ENCODE data around the gene NR2F2. TPM values are rescaled to one million over a fixed set of nuclear protein-coding genes. Genes with fewer than 3 reads are reported as not detected.

Gene NR2F2
- total and polyA plus RNA-seq, 7 donors = 12.6 to 47.9 (median 24.0) TPM

GRCh38 chr15:96307856-96308394, 22.6 kb upstream of the NR2F2 start:
- Histone ChIP-seq H3K9me3 (no peaks in the 10 kb centered on the region), H3K4me3 (no peak overlapping the region), H3K27ac (no peak overlapping the region), H3K27me3 (no peaks in the 10 kb centered on the region), H3K36me3 (no peaks in the 10 kb centered on the region), H3K4me1 (peaks cover 0 to 11% (median 3%) of the 10 kb centered on the region in 4 donors)
- DNase-seq = no peak
- intact Hi-C loops (cut with DNase I) = no loop called here
- TF ChIP-seq POLR2A (IDR thresholded peaks at IDR 0.05) = no peak
- TF ChIP-seq EP300 (IDR thresholded peaks at IDR 0.05) = no peak
- no peak for TF ChIP-seq POLR2AphosphoS5 (IDR thresholded peaks at IDR 0.05)
- TF ChIP-seq CTCF (IDR thresholded peaks at IDR 0.05) = no peak
- WGBS, 2 donors = 79 to 86% methylated on average over 5 of the region's 5 CpGs

GRCh38 chr15:96309143-96309660, 21.3 kb upstream of the NR2F2 start:
- Histone ChIP-seq H3K4me3 (no peak overlapping the region), H3K27me3 (no peaks in the 10 kb centered on the region), H3K27ac (no peak overlapping the region), H3K9me3 (no peaks in the 10 kb centered on the region), H3K36me3 (no peaks in the 10 kb centered on the region), H3K4me1 (peaks cover 0 to 11% (median 3%) of the 10 kb centered on the region in 4 donors)
- no peak for DNase-seq
- intact Hi-C loops (cut with DNase I) = no loop called here
- TF ChIP-seq POLR2AphosphoS5 (IDR thresholded peaks at IDR 0.05) (no peak), CTCF (IDR thresholded peaks at IDR 0.05) (no peak), POLR2A (IDR thresholded peaks at IDR 0.05) (no peak), EP300 (IDR thresholded peaks at IDR 0.05) (no peak)
- WGBS, 2 donors = 54 to 71% methylated on average over 5 of the region's 5 CpGs

- TF ChIP-seq POLR2A (IDR thresholded peaks at IDR 0.05) (no peak), EP300 (IDR thresholded peaks at IDR 0.05) (no peak), CTCF (IDR thresholded peaks at IDR 0.05) (no peak), POLR2AphosphoS5 (IDR thresholded peaks at IDR 0.05) (no peak)
- no peak overlapping the region for H3K4me3 ChIP-seq
- no peaks in the 10 kb centered on the region for H3K36me3 ChIP-seq
- H3K27ac ChIP-seq = no peak overlapping the region
- peaks cover 0 to 11% (median 3%) of the 10 kb centered on the region in 4 donors for H3K4me1 ChIP-seq
- WGBS, 2 donors = 71 to 73% methylated on average over 5 of the region's 5 CpGs
- DNase-seq = no peak
- no peaks in the 10 kb centered on the region for H3K27me3 ChIP-seq
- intact Hi-C loops (cut with DNase I) = no loop called here
- no peaks in the 10 kb centered on the region for H3K9me3 ChIP-seq
These were observed 19.1 kb upstream of the NR2F2 start for GRCh38 chr15:96311256-96311955.

GRCh38 chr15:96311956-96312294, 18.6 kb upstream of the NR2F2 start:
- intact Hi-C loops (cut with DNase I) = no loop called here
- WGBS, 2 donors = 94 to 95% methylated on average over 5 of the region's 5 CpGs
- Histone ChIP-seq H3K4me1 (peaks cover 0 to 16% (median 5%) of the 10 kb centered on the region in 4 donors), H3K4me3 (no peak overlapping the region), H3K27me3 (no peaks in the 10 kb centered on the region), H3K36me3 (no peaks in the 10 kb centered on the region), H3K9me3 (no peaks in the 10 kb centered on the region), H3K27ac (no peak overlapping the region)
- TF ChIP-seq CTCF (IDR thresholded peaks at IDR 0.05) (no peak), POLR2AphosphoS5 (IDR thresholded peaks at IDR 0.05) (no peak), EP300 (IDR thresholded peaks at IDR 0.05) (no peak), POLR2A (IDR thresholded peaks at IDR 0.05) (no peak)
- no peak for DNase-seq
